Right ventricle myocardium inferior (tissue), 1 donor: ENCODE data around the gene ZNF273. TPM values are rescaled to one million over a fixed set of nuclear protein-coding genes. Genes with fewer than 3 reads are reported as not detected.

ENCODE experiments used
- total RNA-seq: library from RNA; stranded (reverse); fragmentation: NEBNext Ultra II Directional; extraction: Animal tissue kit (Norgen Biotek cat#: 25700); gene quantifications from one replicate; pipeline ENCODE4 v1.2.1, GENCODE V29; 2021
- donor health status: DM: no; HTN: yes; CAD: no; lungs with severe emphysema.

ZNF273 gene
- total RNA-seq, 1 donor from 2014 or later: 1.5 TPM

Other genes with a start within 250 kb of the ZNF273 start
- gene ZNF107, start 237.1 kb upstream of the ZNF273 start, total RNA-seq: 1.7 TPM
- 4.6 TPM for gene ZNF138, start 108.8 kb upstream of the ZNF273 start, total RNA-seq
- 2.2 TPM for gene ZNF117, start 87.8 kb downstream of the ZNF273 start, total RNA-seq
- 5.4 TPM for gene ERV3-1, start 103.4 kb downstream of the ZNF273 start, total RNA-seq